GM10248 (cell line): Measurements from ENCODE around the gene LATS2.

ENCODE experiments used
- CTCF ChIA-PET: fragments of 300-600 bp; sonication (Branson Sonifier 250); formaldehyde crosslinking; extraction: SDS; loops from one replicate; lab custom pipeline; 2021; ENCODE audit warnings: antibody characterized with exemption; lab: Yijun Ruan, JAX
- POLR2A ChIA-PET: fragments of 350-650 bp; sonication (Branson Sonifier 250); formaldehyde crosslinking; extraction: SDS; loops from one replicate; lab custom pipeline; 2020; ENCODE audit warnings: antibody characterized with exemption; lab: Yijun Ruan, JAX
- DNase-seq: peaks from one replicate; pipeline ENCODE4 v3.0.0; 2012; ENCODE audit errors: extremely low spot score
- CTCF ChIP-seq: IDR thresholded peaks from 2 replicates; pipeline ENCODE4 v1.5.1; 2012; ENCODE audit warnings: mild to moderate bottlenecking, low read depth; ENCODE audit errors: extremely low read depth, missing control alignments, control extremely low read depth

LATS2 gene

GRCh38 chr13:20981370-20982095 lies 79.9 kb downstream of the LATS2 start:
- DNase-seq, result no peak
- ChIA-PET POLR2A (no interaction called here), CTCF (interaction anchor here (1.2 kb wide), 1 partner anchor 12 kb away, joined by 3 read pairs; no protein-coding TSS in a partner anchor)
- TF ChIP-seq CTCF, result no peak

GRCh38 chr13:20980899-20981298 lies 80.5 kb downstream of the LATS2 start:
- ChIA-PET CTCF (interaction anchor here (1.2 kb wide), 1 partner anchor 12 kb away, joined by 3 read pairs; no protein-coding TSS in a partner anchor), POLR2A (no interaction called here)
- no peak for TF ChIP-seq CTCF
- no peak for DNase-seq

- POLR2A ChIA-PET, result no interaction called here
- CTCF ChIA-PET, result no interaction called here
- DNase-seq, result no peak
- TF ChIP-seq CTCF, result no peak
Observed at GRCh38 chr13:20980430-20980829, 81.0 kb downstream of the LATS2 start.

GRCh38 chr13:20977394-20977793 lies 84.0 kb downstream of the LATS2 start:
- DNase-seq, result no peak
- CTCF ChIA-PET, result no interaction called here

GRCh38 chr13:20974981-20975585 lies 86.3 kb downstream of the LATS2 start:
- no peak for DNase-seq
- POLR2A ChIA-PET, result no interaction called here
- CTCF ChIA-PET, result interaction anchor here (1.7 kb wide), 1 partner anchor 11 kb away, joined by 4 read pairs; no protein-coding TSS in a partner anchor
- no peak for TF ChIP-seq CTCF

More at GRCh38 chr13:20977394-20977793, 84.0 kb downstream of the LATS2 start:
- POLR2A ChIA-PET, result no interaction called here
- no peak for TF ChIP-seq CTCF

GRCh38 chr13:20973886-20974425 lies 87.4 kb downstream of the LATS2 start:
- ChIA-PET CTCF (no interaction called here), POLR2A (no interaction called here)
- no peak for DNase-seq
- no peak for TF ChIP-seq CTCF
